H9 (cell line): ENCODE results near the gene CASK. TPM values are rescaled to one million over a fixed set of nuclear protein-coding genes. Genes with fewer than 3 reads are reported as not detected.

ENCODE experiments used
- DNase-seq: peaks from one replicate; pipeline ENCODE4 v3.0.0-alpha.2; 2017
- H2AFZ ChIP-seq: one replicate; pipeline ENCODE4 v1.6.1; 2013; ENCODE audit warnings: mild to moderate bottlenecking, low read length, control low read depth, moderate library complexity
- H2AK5ac ChIP-seq: 2 replicates; pipeline ENCODE4 v1.6.1; 2013; ENCODE audit warnings: low read length, control low read depth, mixed read lengths; ENCODE audit not compliant: insufficient read length
- H2BK120ac ChIP-seq: one replicate; pipeline ENCODE4 v1.6.1; 2013; ENCODE audit warnings: low read depth, mild to moderate bottlenecking, low read length, control low read depth, inconsistent platforms; ENCODE audit not compliant: poor library complexity, severe bottlenecking
- H2BK12ac ChIP-seq: 2 replicates; pipeline ENCODE4 v1.6.1; 2013; ENCODE audit warnings: low read length, control low read depth, mixed read lengths, low read depth; ENCODE audit not compliant: insufficient read length
- H2BK15ac ChIP-seq: 2 replicates; pipeline ENCODE4 v1.6.1; 2013; ENCODE audit warnings: low read depth, low read length, control low read depth
- H2BK20ac ChIP-seq: one replicate; pipeline ENCODE4 v1.6.1; 2013; ENCODE audit warnings: low read depth, mild to moderate bottlenecking, low read length, control low read depth, inconsistent platforms; ENCODE audit not compliant: poor library complexity, severe bottlenecking
- H2BK5ac ChIP-seq: 2 replicates; pipeline ENCODE4 v1.6.1; 2013; ENCODE audit warnings: low read length, control low read depth, mixed read lengths; ENCODE audit not compliant: insufficient read length
- H3K14ac ChIP-seq: 2 replicates; pipeline ENCODE4 v1.6.1; 2013; ENCODE audit warnings: low read length, control low read depth; ENCODE audit not compliant: insufficient read depth
- H3K18ac ChIP-seq: 2 replicates; pipeline ENCODE4 v1.6.1; 2013; ENCODE audit warnings: low read depth, mild to moderate bottlenecking, mixed read lengths, low read length, control low read depth; ENCODE audit not compliant: insufficient read length
- H3K23ac ChIP-seq: 2 replicates; pipeline ENCODE4 v1.6.1; 2013; ENCODE audit warnings: low read length, control low read depth, mixed read lengths, low read depth; ENCODE audit not compliant: insufficient read length
- H3K23me2 ChIP-seq: 2 replicates; pipeline ENCODE4 v1.6.1; 2013; ENCODE audit warnings: low read depth, mild to moderate bottlenecking, mixed read lengths, low read length, control low read depth; ENCODE audit not compliant: insufficient read length, poor library complexity, severe bottlenecking
- H3K27ac ChIP-seq: 2 replicates; pipeline ENCODE4 v1.5.1; 2013; ENCODE audit warnings: low read length, control low read depth, mixed read lengths, low read depth; ENCODE audit not compliant: insufficient read length
- H3K27me3 ChIP-seq: 2 replicates; pipeline ENCODE4 v1.6.1; 2013; ENCODE audit warnings: low read length, control low read depth, inconsistent platforms; ENCODE audit not compliant: insufficient read depth
- H3K4ac ChIP-seq: 2 replicates; pipeline ENCODE4 v1.6.1; 2013; ENCODE audit warnings: low read depth, mild to moderate bottlenecking, control low read depth, inconsistent platforms, low read length, moderate library complexity
- H3K4me1 ChIP-seq: 2 replicates; pipeline ENCODE4 v1.6.1; 2013; ENCODE audit warnings: low read length, control low read depth, inconsistent platforms; ENCODE audit not compliant: insufficient read depth
- H3K4me2 ChIP-seq: 2 replicates; pipeline ENCODE4 v1.6.1; 2013; ENCODE audit warnings: low read length, control low read depth, mixed read lengths; ENCODE audit not compliant: insufficient read length, insufficient read depth
- H3K56ac ChIP-seq: 2 replicates; pipeline ENCODE4 v1.6.1; 2013; ENCODE audit warnings: low read depth, mild to moderate bottlenecking, mixed read lengths, low read length, control low read depth; ENCODE audit not compliant: insufficient read length
- H3K79me1 ChIP-seq: 2 replicates; pipeline ENCODE4 v1.6.1; 2013; ENCODE audit warnings: low read depth, mild to moderate bottlenecking, moderate library complexity, low read length, control low read depth, inconsistent platforms; ENCODE audit not compliant: insufficient read depth, poor library complexity, severe bottlenecking
- H3K79me2 ChIP-seq: 2 replicates; pipeline ENCODE4 v1.6.1; 2013; ENCODE audit warnings: low read length, control low read depth, inconsistent platforms; ENCODE audit not compliant: insufficient read depth
- H3K9ac ChIP-seq: 2 replicates; pipeline ENCODE4 v1.6.1; 2013; ENCODE audit warnings: low read length, control low read depth, mixed read lengths; ENCODE audit not compliant: insufficient read length; ENCODE audit errors: extremely low read depth
- H3K9me3 ChIP-seq: one replicate; pipeline ENCODE4 v1.6.1; 2013; ENCODE audit warnings: low read depth, low read length, inconsistent platforms; ENCODE audit not compliant: control insufficient read depth
- H3T11ph ChIP-seq: one replicate; pipeline ENCODE4 v1.6.1; 2013; ENCODE audit warnings: mild to moderate bottlenecking, low read length, control low read depth, inconsistent platforms
- H4K20me1 ChIP-seq: one replicate; pipeline ENCODE4 v1.6.1; 2013; ENCODE audit not compliant: control insufficient read depth, insufficient read length, insufficient read depth
- H4K5ac ChIP-seq: 2 replicates; pipeline ENCODE4 v1.6.1; 2013; ENCODE audit warnings: low read depth, mild to moderate bottlenecking, mixed read lengths, low read length, control low read depth; ENCODE audit not compliant: insufficient read length
- H4K8ac ChIP-seq: replicated peaks from 2 replicates; pipeline ENCODE4 v1.6.1; 2013; ENCODE audit warnings: low read length, control low read depth, mixed read lengths, low read depth; ENCODE audit not compliant: insufficient read length
- H4K91ac ChIP-seq: 2 replicates; pipeline ENCODE4 v1.6.1; 2013; ENCODE audit warnings: low read depth, mild to moderate bottlenecking, moderate library complexity, mixed read lengths, low read length, control low read depth; ENCODE audit not compliant: insufficient read length
- H3K27ac Mint-ChIP-seq, 3 experiments: 2 replicates in 2 of 3; 3 replicates in 1 of 3; pipeline ENCODE4 v1.8.0; 2020 to 2021; ENCODE audit warnings: mixed read lengths in 3 of 3, mild to moderate bottlenecking in 1 of 3, moderate library complexity in 1 of 3
- H3K27me3 Mint-ChIP-seq: 2 replicates; pipeline ENCODE4 v1.8.0; 2021; ENCODE audit warnings: low read depth, mild to moderate bottlenecking, moderate library complexity, mixed read lengths
- H3K36me3 Mint-ChIP-seq, 3 experiments: 2 replicates in 2 of 3; 3 replicates in 1 of 3; pipeline ENCODE4 v1.8.0; 2020 to 2021; ENCODE audit warnings: low read depth in 3 of 3, mixed read lengths in 3 of 3; ENCODE audit not compliant: insufficient read depth in 1 of 3
- H3K4me1 Mint-ChIP-seq, 2 experiments: 2 replicates each; pipeline ENCODE4 v1.8.0; 2020; ENCODE audit warnings: mixed read lengths in 2 of 2
- H3K4me3 Mint-ChIP-seq, 2 experiments: 2 replicates in 1 of 2; 3 replicates in 1 of 2; pipeline ENCODE4 v1.8.0; 2020 to 2021; ENCODE audit warnings: mild to moderate bottlenecking in 2 of 2, mixed read lengths in 2 of 2, moderate library complexity in 1 of 2
- H3K9me3 Mint-ChIP-seq, 2 experiments: 2 replicates in 1 of 2; 3 replicates in 1 of 2; pipeline ENCODE4 v1.8.0; 2020; ENCODE audit warnings: mild to moderate bottlenecking in 2 of 2, mixed read lengths in 2 of 2, moderate library complexity in 1 of 2
- WGBS: extraction: QIAGEN DNeasy Blood & Tissue Kit; methylation state at CpG from one replicate; pipeline ENCODE4 v1.1.7; 2013; ENCODE audit warnings: missing lambda C conversion rate, low lambda C conversion rate, mixed read lengths; ENCODE audit not compliant: insufficient read length; ENCODE audit errors: extremely low coverage; 5-methylcytosine and 5-hydroxymethylcytosine counted together
- total RNA-seq: library from RNA; stranded (reverse); gene quantifications from 2 replicates; pipeline ENCODE4 v1.2.1, GENCODE V29; 2021
- TF ChIP-seq, protein P1 (sequence below): fragments of 200-600 bp; sonication (generic); conservative IDR thresholded peaks from 3 replicates; pipeline ENCODE4 v1.8.0; 2021; ENCODE audit warnings: antibody characterized with exemption, mild to moderate bottlenecking

CASK gene
- total RNA-seq, 1 experiment from 2014 or later: 44.1 TPM

DNA sequence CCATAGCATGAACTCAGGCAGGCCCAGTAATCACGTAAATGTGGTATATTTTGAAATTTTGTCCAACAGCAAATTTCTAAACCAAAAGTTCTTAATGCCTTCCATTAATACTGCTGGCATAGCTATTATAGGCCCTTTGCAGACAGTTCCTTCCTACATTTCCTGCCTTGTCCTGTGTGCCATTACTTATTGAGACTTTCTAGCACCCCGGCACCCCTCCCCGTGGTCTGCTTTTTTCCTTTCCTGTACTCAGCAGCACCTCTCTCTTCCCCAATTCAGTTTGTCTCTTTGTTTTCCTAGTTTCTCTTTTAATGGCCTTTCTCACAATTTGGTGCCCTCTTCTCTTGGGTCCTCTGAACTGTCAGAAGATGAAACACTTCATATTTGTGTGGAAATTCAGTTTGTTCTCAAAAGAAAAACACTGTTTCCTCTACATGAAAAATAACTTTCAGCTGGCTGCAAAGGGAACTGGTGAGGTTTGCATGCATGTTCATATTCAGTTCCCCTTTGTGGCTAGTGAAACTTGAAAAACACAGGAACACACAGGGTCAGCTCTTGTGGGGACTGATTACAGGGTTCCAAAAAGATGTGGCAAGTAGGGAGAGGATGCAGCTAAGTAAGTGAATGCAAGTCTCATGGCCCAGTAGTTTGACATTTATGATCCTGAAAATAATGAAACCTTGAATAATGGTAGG, 217.5 kb downstream of the CASK start:
- Histone ChIP-seq H3K9ac (no peak overlapping the region), H3K4me1 (peaks cover 10% of the 10 kb centered on the region; the same call in 1 of the 2 replicates), H3K79me1 (no peaks in the 10 kb centered on the region), H4K5ac (no peak overlapping the region), H3K18ac (no peak overlapping the region), H4K91ac (no peak overlapping the region), H3K27me3 (no peaks in the 10 kb centered on the region), H3T11ph (no peak overlapping the region), H3K23ac (no peak overlapping the region), H3K27ac (no peak overlapping the region), H3K79me2 (no peaks in the 10 kb centered on the region), H2BK120ac (no peak overlapping the region), H2AFZ (no peak overlapping the region), H2BK20ac (no peak overlapping the region), H3K56ac (no peak overlapping the region), H3K23me2 (no peaks in the 10 kb centered on the region), H3K14ac (no peak overlapping the region), H4K20me1 (no peaks in the 10 kb centered on the region), H3K4ac (no peak overlapping the region), H4K8ac (no peak overlapping the region), H3K9me3 (no peaks in the 10 kb centered on the region), H2BK15ac (no peak overlapping the region), H3K4me2 (no peak overlapping the region), H2BK5ac (no peak overlapping the region), H2AK5ac (no peak overlapping the region), H2BK12ac (no peak overlapping the region)
- DNase-seq: no peak
- Mint-ChIP-seq H3K9me3 (peaks cover 54 to 55% of the 10 kb centered on the region in 2 experiments), H3K27ac (peak overlapping the region in 1 of 3 experiments; percentile 59; a peak in 3 of 7 replicates), H3K27me3 (no peaks in the 10 kb centered on the region), H3K4me3 (no peak overlapping the region), H3K36me3 (peaks cover 5 to 11% (median 9%) of the 10 kb centered on the region in 3 experiments; a peak in 5 of 7 replicates), H3K4me1 (peaks cover 24 to 36% of the 10 kb centered on the region in 2 experiments)
- TF ChIP-seq, protein P1, sequence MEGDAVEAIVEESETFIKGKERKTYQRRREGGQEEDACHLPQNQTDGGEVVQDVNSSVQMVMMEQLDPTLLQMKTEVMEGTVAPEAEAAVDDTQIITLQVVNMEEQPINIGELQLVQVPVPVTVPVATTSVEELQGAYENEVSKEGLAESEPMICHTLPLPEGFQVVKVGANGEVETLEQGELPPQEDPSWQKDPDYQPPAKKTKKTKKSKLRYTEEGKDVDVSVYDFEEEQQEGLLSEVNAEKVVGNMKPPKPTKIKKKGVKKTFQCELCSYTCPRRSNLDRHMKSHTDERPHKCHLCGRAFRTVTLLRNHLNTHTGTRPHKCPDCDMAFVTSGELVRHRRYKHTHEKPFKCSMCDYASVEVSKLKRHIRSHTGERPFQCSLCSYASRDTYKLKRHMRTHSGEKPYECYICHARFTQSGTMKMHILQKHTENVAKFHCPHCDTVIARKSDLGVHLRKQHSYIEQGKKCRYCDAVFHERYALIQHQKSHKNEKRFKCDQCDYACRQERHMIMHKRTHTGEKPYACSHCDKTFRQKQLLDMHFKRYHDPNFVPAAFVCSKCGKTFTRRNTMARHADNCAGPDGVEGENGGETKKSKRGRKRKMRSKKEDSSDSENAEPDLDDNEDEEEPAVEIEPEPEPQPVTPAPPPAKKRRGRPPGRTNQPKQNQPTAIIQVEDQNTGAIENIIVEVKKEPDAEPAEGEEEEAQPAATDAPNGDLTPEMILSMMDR: no peak
- WGBS: no CpG with 5 or more reads among the region's 3 CpGs
